A172 (cell line): Measurements from ENCODE around the gene ADAP1. TPM values are rescaled to one million over a fixed set of nuclear protein-coding genes. Genes with fewer than 3 reads are reported as not detected.
"Not testable (repeated sequence)": the region's sequence is repeated elsewhere in the genome, so short reads cannot be mapped to it uniquely, and the experiment has no call there.

Source experiments
- DNase-seq: peaks from one replicate; pipeline ENCODE4 v3.0.0-alpha.2; 2015; ENCODE audit warnings: low spot score
- total RNA-seq: library from RNA; depleted of rRNA; stranded (reverse); fragments of >200 nt; shearing (Covaris generic); gene quantifications from 2 replicates; pipeline ENCODE4 v1.2.3, GENCODE V29; 2014

The ADAP1 gene
- total RNA-seq, 1 experiment from 2014 or later, result 46.8 TPM

DNA sequence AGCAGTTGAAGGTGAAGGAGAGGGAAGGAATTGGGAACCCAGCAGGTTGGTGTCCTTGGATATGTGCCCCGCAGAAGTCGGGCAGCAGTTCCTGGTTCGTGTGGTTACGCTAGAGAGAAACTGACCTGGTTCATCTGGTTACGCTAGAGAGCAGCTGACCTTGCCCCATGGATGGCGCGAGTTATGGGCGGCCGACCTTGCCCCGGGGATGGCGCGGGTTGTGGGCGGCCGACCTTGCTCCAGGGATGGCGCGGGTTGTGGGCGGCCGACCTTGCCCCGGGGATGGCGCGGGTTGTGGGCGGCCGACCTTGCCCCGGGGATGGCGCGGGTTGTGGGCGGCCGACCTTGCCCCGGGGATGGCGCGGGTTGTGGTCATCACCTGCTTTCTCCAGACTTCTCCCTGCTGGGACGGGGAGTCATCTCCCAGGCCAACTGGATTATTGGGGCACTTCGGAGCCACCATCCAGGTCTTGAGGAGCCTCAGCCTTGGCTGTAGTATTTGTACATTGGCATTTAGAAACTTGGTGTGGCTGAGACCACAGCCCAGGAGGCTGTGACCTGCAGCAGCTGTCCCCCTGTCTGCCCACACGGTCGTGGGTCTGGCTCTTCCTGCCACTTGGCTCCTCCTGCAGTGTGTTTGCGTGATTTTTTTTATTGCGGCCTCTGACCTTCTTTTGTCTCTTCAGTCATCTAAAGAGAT is 72.0 kb downstream of the ADAP1 start:
- DNase-seq, result no peak

DNA sequence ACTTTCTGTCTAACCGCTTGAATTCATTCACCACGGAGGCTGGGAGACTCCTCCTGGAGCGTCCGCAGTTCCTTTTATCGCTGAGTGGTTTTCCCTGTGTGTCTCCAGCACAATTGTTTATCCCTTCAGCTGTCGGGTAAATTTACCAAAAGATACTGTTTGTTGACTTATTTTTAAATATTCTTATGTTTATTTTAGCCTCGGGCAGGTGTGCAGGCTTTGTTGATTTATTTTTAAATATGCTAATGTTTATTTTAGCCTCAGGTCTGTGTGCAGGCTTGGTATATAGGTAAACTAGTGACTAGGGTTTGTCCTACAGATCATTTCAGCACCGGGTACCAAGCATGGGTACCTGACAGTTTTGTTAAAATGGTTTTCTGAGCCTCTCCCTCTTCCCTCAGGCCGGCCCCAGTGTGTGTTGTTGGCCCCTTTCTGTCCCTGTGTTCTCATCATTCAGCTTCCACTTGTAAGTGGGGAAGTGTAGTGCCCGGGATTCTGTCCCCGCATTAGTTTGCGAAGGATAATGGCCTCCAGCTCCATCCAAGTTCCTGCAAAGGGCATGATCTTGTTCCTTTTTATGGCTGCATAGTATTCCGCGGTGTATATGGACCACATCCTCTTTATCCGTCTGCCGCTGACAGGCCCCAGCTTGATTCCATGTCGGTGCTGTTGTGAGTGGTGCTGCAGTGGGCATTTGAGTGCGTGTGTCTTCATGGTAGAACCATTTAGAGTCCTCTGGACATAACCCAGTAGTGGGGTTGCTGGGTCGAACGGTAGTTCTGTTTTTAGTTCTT is 72.8 kb downstream of the ADAP1 start:
- DNase-seq, result no peak

DNA sequence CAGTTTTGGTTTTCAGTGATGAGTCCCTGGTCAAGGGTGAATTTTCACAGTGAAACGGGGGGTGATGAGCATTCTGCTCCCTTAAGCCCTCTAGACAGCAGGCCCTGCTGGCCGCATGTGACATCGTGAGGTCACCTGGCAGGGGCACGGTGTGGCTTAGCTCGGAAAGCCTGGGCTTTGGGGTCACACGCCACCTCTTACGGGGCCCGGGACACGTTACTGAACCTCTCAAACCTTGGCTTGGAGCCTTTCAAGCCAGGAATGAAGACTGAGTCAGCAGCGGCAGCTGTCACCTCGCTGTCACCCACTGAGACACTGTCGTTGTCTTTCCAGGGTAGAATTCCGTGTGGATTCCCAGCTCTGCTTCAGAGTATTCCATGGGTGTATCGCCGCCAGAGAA is 74.0 kb downstream of the ADAP1 start:
- no peak for DNase-seq

DNA sequence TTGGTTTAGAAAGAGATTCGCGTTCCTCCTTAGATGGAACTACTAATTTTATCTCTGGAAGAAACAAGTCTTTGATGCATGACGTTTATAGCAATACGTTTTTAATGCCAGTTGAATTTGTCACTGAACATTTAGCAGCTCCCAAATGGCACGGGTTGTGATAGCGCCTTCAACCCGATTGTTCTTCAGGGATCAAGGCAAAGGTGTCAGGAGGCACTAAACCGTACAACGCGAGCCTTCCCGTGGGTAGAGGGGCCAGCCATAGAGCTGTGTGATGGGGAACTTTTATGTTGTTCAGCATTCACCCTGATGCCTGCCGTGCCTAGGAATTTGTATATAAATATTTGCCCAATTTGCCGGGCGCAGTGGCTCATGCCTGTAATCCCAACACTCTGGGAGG is 74.8 kb downstream of the ADAP1 start:
- DNase-seq, result no peak

DNA sequence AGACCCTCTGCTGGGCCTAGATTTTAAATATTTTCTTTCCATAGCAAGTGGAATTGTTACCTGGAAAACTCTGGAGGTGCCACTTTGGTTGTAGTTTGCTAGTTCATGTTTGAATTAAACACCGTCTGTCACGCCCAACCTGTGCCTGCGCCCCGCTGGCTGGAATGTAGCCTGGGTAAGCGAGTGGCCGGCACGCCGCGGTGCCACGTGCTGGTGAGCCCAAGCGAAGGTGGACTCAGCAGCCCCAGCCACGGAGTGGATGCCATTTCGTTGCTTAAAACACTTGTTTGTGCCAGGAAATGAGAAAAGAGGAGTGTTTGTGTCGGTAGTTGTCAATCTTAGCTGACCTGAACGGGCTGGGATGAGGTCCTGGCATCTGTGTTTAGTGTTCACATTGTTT is 75.4 kb downstream of the ADAP1 start:
- no peak for DNase-seq

DNA sequence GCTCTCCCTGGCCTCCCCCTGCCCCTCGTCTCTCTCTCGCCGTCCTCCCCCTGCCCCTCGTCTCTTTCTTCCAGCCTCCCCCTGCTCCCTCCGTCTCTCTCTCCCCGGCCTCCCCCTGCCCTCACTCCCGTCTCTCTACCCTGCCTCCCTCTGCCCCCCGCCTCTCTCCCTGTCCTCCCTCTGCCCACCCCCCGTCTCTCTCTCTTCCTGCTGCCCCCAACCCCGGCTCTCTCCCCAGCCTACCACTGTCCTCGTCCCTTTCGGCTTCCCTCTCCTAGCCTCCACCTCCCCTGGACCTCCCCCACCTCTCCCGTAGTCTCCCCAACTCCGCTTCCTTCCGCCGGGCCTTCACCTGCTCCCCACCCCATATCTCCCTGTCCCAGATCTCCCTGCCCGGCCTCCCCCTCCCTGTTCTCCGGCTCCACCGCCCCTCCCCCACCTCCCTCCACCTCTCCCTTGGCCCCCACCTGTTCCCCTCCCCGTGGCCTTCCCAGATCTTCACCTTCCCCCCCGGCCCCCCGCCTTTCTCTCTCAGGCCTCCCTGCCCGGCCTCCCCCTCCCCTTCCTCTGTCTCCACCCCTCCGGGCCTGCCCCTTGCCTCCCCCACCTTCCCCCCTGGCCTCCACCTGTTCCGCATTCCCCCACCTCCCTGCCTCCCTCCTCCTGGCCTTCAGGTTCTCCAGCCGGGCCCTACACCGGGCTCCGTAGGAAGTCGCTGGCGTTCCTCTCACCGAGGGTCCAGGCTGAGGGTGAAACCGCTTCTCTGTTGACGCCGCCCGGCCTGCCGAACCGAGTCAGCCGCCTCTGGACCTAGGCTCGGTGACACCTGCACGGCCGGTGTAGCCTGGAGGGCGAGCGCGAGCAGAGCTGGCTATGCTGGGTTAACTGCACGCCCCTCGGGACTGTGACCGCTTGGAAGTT is 76.9 kb downstream of the ADAP1 start:
- no peak for DNase-seq

DNA sequence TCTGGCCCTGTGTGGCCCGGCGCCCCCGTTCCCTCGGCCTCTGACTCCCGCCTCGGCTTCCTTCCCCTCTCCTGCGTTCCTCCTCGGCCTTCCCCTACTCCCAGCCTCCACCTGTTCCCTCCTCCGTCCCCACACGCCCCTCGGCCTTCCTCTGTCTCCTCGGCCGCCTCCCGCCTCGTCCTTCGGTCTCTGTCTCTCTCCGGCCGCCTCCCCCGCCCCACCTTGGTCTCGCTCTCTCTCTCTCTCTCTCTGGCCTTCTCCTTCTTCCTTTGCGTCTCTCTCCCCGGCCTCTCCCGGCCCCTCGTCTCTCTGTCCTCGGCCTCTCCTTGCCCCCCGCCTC is 77.5 kb downstream of the ADAP1 start:
- peak; percentile 25 for DNase-seq

DNA sequence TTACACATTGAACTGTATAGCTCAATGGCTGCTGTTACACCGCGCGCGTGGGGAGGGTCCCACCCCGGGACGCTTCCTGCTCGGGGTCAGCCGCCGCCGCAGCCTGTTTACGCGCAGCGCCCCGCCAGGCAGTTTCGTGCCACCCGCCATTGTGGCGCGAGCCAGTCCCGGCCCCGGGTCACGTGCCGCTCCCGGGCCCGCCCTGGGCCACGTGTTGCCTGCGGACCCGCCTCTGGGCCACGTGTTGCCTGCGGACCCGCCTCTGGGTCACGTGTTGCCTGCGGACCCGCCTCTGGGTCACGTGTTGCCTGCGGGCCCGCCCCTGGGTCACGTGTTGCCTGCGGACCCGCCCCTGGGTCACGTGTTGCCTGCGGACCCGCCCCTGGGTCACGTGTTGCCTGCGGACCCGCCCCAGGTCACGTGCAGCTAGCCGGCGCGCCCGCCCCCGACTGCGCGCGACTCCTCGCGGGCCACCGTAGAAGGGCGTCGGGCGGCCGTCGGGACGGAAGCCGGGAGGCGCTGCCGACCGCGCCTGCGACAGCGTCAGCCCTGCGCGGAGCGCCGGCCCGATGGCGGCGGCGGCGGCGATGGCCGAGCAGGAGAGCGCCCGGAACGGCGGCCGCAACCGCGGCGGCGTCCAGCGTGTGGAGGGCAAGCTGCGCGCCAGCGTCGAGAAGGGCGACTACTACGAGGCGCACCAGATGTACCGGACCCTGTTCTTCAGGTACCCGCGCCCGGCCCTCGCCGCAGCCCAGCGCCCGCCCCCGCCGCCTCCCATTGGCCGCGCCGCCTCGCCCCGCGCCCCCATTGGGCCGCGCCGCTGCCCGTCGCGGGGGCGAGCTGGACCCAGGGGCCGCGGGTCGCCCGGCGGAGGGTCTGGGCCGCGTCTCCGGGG is 78.2 kb downstream of the ADAP1 start, which contains the start of gene GET4:
Gene GET4 (plus strand): TSS at position 478 of the 895 bp plus-strand sequence. CDS start 92 bp downstream, at position 570.
- DNase-seq, result peak; percentile 83

DNA sequence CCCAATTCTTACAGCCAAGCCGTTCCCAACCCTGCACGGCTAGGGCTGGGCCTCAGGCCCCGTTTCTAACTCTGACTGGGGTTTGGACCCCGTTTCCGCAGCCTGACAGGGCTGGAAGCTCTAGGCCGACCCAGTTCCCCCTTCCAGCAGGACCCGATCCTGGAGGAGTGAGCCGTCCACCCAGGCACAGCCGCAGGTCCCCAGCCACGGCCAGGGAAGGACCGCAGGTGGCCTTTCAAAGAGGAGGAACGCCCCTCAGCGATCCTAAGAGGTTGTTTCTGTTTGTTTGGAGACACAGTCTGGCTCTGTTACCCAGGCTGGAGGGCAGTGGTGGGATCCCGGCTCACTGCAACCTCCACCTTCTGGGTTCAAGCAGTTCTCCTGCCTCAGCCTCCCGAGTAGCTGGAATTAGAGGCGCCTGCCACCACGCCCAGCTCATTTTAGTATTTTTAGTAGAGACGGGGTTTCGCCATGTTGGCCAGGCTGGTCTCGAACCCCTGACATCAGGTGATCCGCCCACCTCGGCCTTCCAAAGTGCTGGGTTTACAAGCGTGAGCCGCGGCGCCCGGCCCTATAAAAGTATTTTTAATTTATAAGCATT is 78.9 kb downstream of the ADAP1 start:
- DNase-seq, result no peak

DNA sequence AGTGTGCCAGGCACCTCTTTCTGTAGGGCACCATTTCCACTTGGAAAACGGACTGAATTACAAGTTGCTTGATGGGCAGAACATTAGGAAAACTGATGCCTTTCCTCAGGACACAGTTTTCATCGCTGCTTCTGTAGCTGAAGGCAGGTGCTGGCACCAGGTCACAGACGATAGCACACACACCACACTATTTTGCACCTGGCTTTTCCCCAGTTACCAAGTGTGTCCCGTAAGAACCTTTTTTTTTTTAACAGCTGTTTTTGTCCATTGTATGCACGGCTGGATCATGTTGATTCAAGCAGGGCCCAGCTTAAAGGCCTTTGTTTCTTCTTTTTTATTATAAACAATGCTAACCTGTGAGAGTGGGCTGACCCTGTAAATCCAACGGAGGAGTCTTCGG is 79.4 kb downstream of the ADAP1 start:
- DNase-seq, result no peak

DNA sequence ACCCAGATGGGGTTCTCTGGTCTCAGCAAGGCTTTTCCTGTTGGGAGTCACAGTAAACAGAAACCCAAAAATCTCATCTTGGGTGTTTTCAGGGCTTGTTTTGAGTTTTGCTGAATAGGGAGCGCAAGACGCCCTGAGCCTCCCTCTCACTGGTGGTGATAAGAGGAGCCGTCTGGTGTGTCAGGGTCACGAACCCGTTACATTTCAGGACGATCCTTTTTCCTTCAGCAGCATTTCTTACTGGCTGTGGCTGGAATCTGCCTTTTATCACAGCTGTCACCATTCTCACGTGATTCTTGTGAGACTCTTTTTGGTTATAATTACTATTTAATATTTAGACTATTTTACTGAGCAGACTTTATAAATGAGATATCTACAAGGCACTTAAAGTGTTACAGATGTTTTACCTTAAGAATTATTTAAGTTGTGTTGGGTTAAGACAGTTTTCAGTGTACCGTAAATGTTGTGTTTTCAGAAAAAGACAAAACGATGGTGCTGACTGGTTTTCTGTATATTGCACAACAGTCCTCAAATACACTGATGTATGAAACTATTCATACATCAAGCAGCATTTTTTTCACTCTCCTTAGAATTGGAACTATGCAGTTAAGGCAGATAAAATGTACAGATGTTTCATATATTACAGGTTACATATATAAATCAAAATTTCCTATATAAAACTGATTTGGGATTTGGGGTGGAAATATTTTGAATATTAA is 80.3 kb downstream of the ADAP1 start:
- DNase-seq, result no peak

DNA sequence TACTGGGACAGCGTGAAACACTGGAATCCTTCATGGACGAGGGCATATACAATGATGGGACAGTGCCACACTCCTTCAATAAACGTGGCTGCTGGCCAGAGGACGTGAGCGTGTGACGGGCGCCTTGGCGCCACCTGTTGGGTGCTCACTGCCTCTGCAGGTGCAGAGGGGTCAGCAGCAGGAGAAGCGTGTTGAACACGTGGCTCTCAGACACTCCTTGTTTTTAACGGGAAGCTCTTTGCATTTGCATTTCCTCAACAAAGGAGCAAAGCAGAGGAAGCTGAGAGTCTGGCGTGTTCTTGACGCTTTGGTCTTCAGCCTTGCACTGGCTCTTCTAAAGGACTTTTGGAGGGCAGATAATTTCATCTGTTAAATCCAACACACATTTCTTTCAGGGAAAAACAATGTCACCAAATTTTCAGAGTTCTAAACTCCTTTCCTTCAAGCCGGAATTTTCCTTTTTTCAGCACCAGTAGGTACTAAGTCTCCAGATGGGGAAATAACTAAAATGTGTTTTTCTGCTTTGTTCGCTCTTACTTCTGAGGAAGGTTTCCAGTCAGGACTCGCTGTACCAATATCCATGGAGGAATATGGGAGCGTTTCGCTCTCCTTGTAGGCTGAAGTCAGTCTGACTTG is 81.0 kb downstream of the ADAP1 start:
- peak; percentile 88 for DNase-seq

DNA sequence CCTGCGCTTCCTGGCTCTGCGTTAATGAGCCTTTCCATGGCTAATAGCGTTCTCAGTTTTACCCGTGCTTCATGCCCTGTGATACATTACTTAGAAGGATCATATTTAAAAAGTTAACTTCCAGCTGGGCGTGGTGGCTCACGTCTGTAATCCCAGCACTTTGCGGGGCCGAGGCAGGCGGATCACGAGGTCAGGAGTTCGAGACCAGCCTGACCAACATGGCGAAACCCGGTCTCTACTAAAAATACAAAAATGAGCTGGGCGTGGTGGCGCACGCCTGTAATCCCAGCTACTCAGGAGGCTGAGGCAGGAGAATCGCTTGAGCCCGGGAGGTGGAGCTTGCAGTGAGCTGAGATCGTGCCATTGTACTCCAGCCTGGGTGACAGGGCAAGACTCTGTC is 81.8 kb downstream of the ADAP1 start:
- DNase-seq, result not testable (repeated sequence)

DNA sequence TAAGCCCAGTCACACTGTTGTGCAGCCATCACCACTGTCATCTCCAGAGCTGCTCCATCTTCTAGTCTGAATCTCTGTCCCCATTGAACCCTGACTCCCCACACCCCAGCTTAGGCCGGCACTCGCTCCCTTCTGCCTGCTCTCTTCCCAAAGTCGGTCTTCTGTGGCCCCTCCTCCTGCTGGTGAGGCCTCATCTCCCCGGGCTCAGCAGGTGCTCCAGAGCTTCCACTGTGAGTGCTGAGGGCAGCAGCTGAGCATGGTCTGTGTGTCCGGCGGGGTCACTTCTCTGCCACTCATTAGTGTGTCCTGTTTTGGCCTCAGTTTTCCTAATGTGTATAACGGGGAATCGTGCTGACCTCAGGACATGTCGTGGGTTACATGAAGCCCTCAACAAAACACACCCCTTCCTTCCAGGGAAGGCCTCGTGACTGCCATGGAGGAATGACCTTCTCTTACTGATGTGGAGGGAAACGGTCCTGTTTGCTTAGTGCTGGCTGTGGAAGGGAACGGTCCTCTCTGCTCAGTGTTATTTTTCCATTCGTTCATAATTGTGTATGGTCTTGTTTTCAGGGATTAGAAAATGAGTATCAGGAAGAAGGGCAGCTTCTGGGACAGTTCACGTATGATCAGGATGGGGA is 82.5 kb downstream of the ADAP1 start:
- DNase-seq, result no peak

DNA sequence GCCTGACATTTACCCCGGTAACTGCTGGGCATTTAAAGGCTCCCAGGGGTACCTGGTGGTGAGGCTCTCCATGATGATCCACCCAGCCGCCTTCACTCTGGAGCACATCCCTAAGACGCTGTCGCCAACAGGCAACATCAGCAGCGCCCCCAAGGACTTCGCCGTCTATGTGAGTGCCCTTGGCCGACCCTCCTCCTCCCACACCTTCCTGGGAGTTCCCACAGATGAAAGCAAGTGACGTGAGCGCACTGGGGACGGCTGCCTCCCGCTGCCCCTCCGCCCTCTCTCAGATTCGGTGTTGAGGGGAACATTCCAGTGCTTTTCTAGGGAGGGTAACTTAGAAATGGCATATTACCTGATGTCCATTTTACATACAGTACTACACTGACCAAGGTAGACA is 85.1 kb downstream of the ADAP1 start:
- no peak for DNase-seq

DNA sequence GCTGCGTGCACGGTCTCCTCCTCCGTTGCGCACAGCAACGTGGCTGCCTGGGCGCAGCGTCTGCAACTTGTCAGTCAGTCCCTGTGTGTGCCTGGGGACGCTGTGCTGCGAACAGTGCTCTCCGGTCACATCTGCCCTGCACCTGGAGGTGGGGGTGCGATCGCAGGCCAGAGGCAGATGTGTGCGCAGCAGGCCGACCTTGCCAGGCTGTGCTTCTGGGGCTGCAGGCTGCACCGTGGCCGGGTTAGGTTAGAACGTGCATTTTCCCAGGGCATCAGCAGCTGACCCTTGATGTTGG is 86.3 kb downstream of the ADAP1 start:
- DNase-seq, result no peak

DNA sequence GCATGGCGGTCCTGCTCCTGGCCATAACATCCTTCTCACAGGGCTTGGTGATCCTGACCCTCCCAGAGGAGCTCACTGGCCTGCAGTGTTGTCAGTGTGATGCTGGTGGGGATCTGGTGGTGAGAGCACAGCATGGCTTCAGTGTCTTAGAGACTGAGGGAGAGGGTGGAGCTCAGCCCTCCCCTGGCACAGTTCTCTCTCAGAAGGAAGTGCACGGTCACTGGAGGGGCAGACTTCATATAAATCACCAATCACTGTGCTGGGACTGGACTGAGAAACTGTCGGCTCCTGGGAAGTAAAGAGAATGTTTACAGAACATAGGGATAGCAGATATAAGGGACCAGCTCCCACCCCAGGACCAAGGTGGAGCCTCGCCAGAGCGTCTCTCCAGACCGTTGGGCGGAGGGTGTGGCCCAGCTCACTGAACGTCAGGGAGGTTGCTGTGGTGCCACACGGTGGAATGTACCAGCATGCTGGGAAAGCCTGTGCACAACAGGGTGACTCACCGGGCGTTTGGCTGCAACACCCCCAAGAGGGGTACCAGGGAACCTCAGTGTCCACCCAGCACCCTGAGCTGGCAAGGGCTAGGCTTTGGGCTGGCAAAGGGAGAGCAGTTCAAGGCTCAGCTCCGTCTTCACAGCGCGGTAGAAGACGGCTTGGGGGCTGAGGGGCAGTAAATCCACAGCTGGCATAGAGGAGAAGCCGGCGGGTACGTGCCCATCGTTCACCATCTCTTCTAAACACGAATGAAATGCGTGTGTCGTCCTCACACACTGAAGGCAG is 86.9 kb downstream of the ADAP1 start:
- peak; percentile 99 for DNase-seq

DNA sequence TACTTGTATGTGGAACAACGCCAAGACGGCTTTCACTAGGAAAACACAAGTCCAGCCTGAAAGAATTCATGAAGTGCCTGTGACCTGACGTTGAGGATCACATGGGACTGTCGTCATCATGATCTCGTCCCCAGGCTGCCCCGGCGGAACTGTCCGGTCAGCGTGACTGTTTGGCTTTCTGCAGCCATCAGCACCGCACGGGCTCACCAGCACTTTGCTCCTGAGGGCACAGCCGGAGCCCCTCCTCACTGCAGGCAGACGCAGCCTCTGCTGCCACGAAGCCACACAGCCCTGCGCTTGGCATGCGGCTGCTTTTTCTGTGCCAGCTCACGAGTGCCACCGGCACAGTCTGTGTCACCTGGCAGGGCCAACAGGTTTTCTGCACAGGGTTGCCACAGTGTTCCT is 87.5 kb downstream of the ADAP1 start:
- DNase-seq, result peak; percentile 78

DNA sequence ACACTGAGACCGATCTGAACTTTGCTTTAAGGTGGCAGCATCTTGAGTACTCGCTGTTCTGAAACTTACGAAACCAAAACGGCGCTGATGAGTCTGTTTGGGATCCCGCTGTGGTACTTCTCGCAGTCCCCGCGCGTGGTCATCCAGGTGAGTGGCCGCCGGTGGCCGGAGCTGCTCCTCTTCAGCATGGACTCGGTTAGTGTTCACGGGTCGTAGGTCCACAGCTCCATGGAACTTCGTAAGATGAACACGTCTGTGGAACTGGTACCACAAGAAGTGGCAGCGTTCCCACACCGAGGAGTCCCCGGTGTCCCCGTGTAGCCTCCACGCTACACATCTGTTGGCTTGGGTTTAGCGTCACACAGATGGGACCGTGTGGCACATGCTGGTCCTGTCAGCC is 88.6 kb downstream of the ADAP1 start:
- no peak for DNase-seq
